CD4-positive, alpha-beta T cell treated with Interleukin-2 at 100 ng/mL for 4 hours (primary cell): ENCODE measurements around the gene HABP4.

Experiments used
- DNase-seq: peaks from one replicate; pipeline ENCODE4 v3.0.0-alpha.2; 2020; ENCODE audit warnings: low spot score

HABP4 gene

GRCh38 chr9:96478829-96479371 is 28.9 kb downstream of the HABP4 start:
- DNase-seq, result peak; percentile 12

- no peak for DNase-seq
Measured at GRCh38 chr9:96480736-96481135, 30.8 kb downstream of the HABP4 start.

GRCh38 chr9:96482476-96482875 is 32.5 kb downstream of the HABP4 start:
- DNase-seq, result no peak

GRCh38 chr9:96483197-96483596 is 33.2 kb downstream of the HABP4 start:
- DNase-seq, result no peak

GRCh38 chr9:96483733-96484390 is 33.9 kb downstream of the HABP4 start:
- no peak for DNase-seq

GRCh38 chr9:96484521-96484931 is 34.6 kb downstream of the HABP4 start:
- no peak for DNase-seq

GRCh38 chr9:96485280-96485679 is 35.3 kb downstream of the HABP4 start:
- no peak for DNase-seq

- no peak for DNase-seq
Measured at GRCh38 chr9:96486386-96487028, 36.5 kb downstream of the HABP4 start.

GRCh38 chr9:96487029-96487396 is 37.0 kb downstream of the HABP4 start:
- DNase-seq, result no peak

- no peak for DNase-seq
Measured at GRCh38 chr9:96487949-96488348, 38.0 kb downstream of the HABP4 start.

- no peak for DNase-seq
Measured at GRCh38 chr9:96489482-96489979, 39.6 kb downstream of the HABP4 start.

- no peak for DNase-seq
Measured at GRCh38 chr9:96490534-96491078, 40.6 kb downstream of the HABP4 start.

GRCh38 chr9:96491079-96491879 is 41.3 kb downstream of the HABP4 start:
- peak; percentile 42 for DNase-seq

- no peak for DNase-seq
Measured at GRCh38 chr9:96491880-96492525, 42.0 kb downstream of the HABP4 start.

- no peak for DNase-seq
Measured at GRCh38 chr9:96492993-96493531, 43.1 kb downstream of the HABP4 start.

GRCh38 chr9:96493757-96494156 is 43.8 kb downstream of the HABP4 start:
- no peak for DNase-seq

GRCh38 chr9:96494215-96494800 is 44.3 kb downstream of the HABP4 start:
- DNase-seq, result no peak

GRCh38 chr9:96495341-96495740 is 45.4 kb downstream of the HABP4 start:
- DNase-seq, result no peak

- no peak for DNase-seq
Measured at GRCh38 chr9:96496368-96497116, 46.6 kb downstream of the HABP4 start.

GRCh38 chr9:96497117-96497399 is 47.1 kb downstream of the HABP4 start:
- no peak for DNase-seq

GRCh38 chr9:96498796-96499195 is 48.8 kb downstream of the HABP4 start:
- no peak for DNase-seq
